ENCODE measurements around the gene LPIN2. TPM values are rescaled to one million over a fixed set of nuclear protein-coding genes. Genes with fewer than 3 reads are reported as not detected.

Gene LPIN2
- polyA plus RNA-seq (2013, experiment 1 of 2), result 9.5 TPM
- 13.3 TPM for polyA plus RNA-seq (2013, experiment 2 of 2)

DNA sequence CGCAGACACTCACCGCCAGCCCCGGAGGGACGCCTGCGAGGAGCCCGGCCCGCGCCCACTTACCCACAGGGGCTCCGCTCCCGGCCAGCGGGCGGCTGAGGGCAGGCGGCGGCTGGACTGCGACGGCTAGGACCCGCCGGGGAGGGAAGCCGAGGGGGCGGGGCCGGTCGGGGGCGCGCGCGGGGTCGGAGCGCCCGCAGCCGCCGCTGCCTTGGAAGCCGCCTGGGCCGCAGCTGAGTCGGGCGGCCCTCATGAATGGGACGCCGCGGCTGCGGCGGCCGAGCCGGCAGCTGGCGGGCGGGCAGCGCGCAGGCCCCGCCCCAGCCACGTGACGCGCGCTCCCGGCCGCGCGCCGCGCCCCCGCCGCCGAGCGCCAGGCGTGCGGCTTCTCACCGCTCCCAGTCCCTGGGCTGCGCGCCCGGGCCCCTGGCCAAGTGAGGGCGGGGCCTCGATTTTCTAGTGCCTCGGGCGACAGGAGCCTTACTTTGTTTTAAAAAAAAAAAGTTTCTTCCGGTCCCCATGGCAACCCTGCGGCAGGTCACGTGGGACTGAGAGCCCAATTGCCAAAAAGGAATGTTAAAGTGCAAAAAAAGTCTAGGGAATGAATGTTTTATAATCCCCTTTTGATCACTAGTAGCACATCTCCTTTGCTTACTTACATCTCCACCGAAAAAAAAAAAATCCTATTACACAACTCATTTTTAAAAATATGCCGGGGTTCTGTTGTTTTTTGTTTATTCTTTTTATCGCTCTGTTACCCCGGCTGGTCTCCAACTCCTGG is at the start of gene LPIN2:
Gene LPIN2 (minus strand): TSS at position 121 of the 781 bp plus-strand sequence. CDS start 52,304 bp downstream, outside the sequence.
- WGBS, result 4% methylated on average over 78 of the region's 78 CpGs
- Histone ChIP-seq H3K4me1 (ENCODE audit: insufficient read depth, low read length) (peaks cover 6% of the 10 kb centered on the region; the same call in 1 of the 2 replicates), H3K27ac (ENCODE audit: low read depth, low read length) (peak within 1 kb of the TSS; percentile 91), H3K9ac (ENCODE audit: low read depth, low read length) (peak within 1 kb of the TSS; percentile 74), H3K4me3 (ENCODE audit: low read length) (peak within 1 kb of the TSS; percentile 77), H3K27me3 (ENCODE audit: insufficient read depth, low read length) (no peaks in the 10 kb centered on the region), H3K36me3 (ENCODE audit: insufficient read depth, low read length) (peaks cover 21% of the 10 kb centered on the region), H3K9me3 (ENCODE audit: insufficient read depth, low read depth, low read length) (no peaks in the 10 kb centered on the region)

GRCh38 chr18:3061581-3062312 is 48.8 kb upstream of the LPIN2 start:
- no peak overlapping the region for H3K27ac ChIP-seq (ENCODE audit: low read depth, low read length)
- no peaks in the 10 kb centered on the region for H3K27me3 ChIP-seq (ENCODE audit: insufficient read depth, low read length)
- H3K4me1 ChIP-seq (ENCODE audit: insufficient read depth, low read length), result peaks cover 4% of the 10 kb centered on the region; the same call in 1 of the 2 replicates
- no peak overlapping the region for H3K9ac ChIP-seq (ENCODE audit: low read depth, low read length)
- H3K9me3 ChIP-seq (ENCODE audit: insufficient read depth, low read depth, low read length), result no peaks in the 10 kb centered on the region
- no peaks in the 10 kb centered on the region for H3K36me3 ChIP-seq (ENCODE audit: insufficient read depth, low read length)
- 90% methylated on average over 10 of the region's 11 CpGs for WGBS
- no peak overlapping the region for H3K4me3 ChIP-seq (ENCODE audit: low read length)

DNA sequence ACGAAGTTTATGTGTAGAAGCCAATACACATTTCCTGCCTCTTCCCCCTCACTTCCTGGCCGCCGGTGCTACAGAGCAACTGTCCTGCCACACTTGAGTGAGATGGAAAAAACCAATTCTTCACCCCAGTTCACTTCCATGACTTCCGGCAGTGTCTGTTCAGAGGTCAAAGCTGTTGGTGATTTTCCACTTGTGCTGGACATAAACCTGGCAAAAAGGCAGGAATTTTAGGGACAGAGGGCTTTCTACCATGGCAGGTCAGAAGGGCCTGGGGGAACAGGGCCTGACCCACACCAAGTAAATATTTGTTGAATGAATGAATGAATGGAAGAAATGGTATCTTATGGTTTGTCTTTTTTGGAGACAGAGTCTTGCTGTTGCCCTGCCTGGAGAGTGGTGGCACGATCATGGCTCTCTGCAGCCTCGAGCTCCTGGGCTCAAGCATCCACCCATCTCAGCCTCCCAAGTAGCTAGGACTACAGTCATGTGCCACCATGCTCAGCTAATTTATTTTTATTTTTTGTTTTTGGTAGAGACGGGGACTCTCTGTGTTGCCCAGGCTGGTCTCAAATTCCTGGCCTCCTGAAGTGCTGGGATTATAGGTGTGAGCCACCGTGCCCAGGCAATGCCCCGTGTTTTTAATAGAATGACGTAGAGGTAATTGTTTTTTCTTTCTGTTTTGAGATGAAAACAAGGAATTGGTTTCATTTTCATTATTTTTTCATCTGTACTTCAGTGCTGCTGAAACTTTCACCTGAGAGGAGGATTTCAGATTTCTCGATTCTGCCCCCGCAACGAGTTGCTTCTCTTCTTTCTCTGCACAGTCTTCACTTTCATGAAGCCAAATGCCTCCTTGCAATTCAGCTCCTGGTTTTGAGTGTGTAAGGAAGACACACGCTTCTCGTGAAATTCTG is 48.0 kb upstream of the LPIN2 start:
- Histone ChIP-seq H3K4me3 (ENCODE audit: low read length) (no peak overlapping the region), H3K27me3 (ENCODE audit: insufficient read depth, low read length) (no peaks in the 10 kb centered on the region), H3K27ac (ENCODE audit: low read depth, low read length) (no peak overlapping the region), H3K4me1 (ENCODE audit: insufficient read depth, low read length) (peaks cover 4% of the 10 kb centered on the region; the same call in 1 of the 2 replicates), H3K9ac (ENCODE audit: low read depth, low read length) (no peak overlapping the region), H3K36me3 (ENCODE audit: insufficient read depth, low read length) (no peaks in the 10 kb centered on the region), H3K9me3 (ENCODE audit: insufficient read depth, low read depth, low read length) (no peaks in the 10 kb centered on the region)
- 95% methylated on average over 15 of the region's 15 CpGs for WGBS

- Histone ChIP-seq H3K27me3 (ENCODE audit: insufficient read depth, low read length) (no peaks in the 10 kb centered on the region), H3K36me3 (ENCODE audit: insufficient read depth, low read length) (no peaks in the 10 kb centered on the region), H3K4me1 (ENCODE audit: insufficient read depth, low read length) (peaks cover 11% of the 10 kb centered on the region; the same call in 1 of the 2 replicates), H3K27ac (ENCODE audit: low read depth, low read length) (no peak overlapping the region), H3K4me3 (ENCODE audit: low read length) (no peak overlapping the region), H3K9me3 (ENCODE audit: insufficient read depth, low read depth, low read length) (no peaks in the 10 kb centered on the region), H3K9ac (ENCODE audit: low read depth, low read length) (no peak overlapping the region)
- WGBS, result 89% methylated on average over 2 of the region's 3 CpGs
Observed at GRCh38 chr18:3059272-3059671, 46.3 kb upstream of the LPIN2 start.

- Histone ChIP-seq H3K27me3 (ENCODE audit: insufficient read depth, low read length) (no peaks in the 10 kb centered on the region), H3K4me1 (ENCODE audit: insufficient read depth, low read length) (peaks cover 11% of the 10 kb centered on the region; the same call in 1 of the 2 replicates), H3K9ac (ENCODE audit: low read depth, low read length) (no peak overlapping the region), H3K27ac (ENCODE audit: low read depth, low read length) (no peak overlapping the region), H3K9me3 (ENCODE audit: insufficient read depth, low read depth, low read length) (no peaks in the 10 kb centered on the region), H3K36me3 (ENCODE audit: insufficient read depth, low read length) (no peaks in the 10 kb centered on the region), H3K4me3 (ENCODE audit: low read length) (no peak overlapping the region)
- 93% methylated on average over 6 of the region's 6 CpGs for WGBS
Observed at GRCh38 chr18:3058328-3059191, 45.6 kb upstream of the LPIN2 start.

DNA sequence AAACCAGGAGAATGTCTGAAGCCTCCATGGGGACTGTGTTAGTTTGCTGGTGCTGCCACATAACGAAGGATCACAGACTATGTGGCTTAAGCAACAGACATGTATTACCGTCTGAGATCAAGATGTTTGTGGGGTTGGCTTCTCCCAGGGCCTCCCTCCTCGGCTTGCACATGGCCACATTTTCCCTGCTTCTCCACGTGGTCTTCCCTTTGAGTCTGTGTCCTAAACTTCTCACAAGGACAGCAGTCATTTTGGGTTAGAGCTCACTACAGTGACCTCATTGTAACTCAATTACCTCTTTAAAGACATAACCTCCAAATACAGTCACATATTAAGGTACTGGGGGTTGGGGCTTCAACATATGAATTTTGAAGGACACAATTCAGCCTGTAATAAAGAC is 44.6 kb upstream of the LPIN2 start:
- Histone ChIP-seq H3K9ac (ENCODE audit: low read depth, low read length) (no peak overlapping the region), H3K27me3 (ENCODE audit: insufficient read depth, low read length) (no peaks in the 10 kb centered on the region), H3K9me3 (ENCODE audit: insufficient read depth, low read depth, low read length) (peaks cover 6% of the 10 kb centered on the region; the same call in 1 of the 2 replicates), H3K4me1 (ENCODE audit: insufficient read depth, low read length) (peaks cover 7% of the 10 kb centered on the region; the same call in 1 of the 2 replicates), H3K4me3 (ENCODE audit: low read length) (no peak overlapping the region), H3K36me3 (ENCODE audit: insufficient read depth, low read length) (no peaks in the 10 kb centered on the region), H3K27ac (ENCODE audit: low read depth, low read length) (no peak overlapping the region)
- 87% methylated on average over 4 of the region's 4 CpGs for WGBS

DNA sequence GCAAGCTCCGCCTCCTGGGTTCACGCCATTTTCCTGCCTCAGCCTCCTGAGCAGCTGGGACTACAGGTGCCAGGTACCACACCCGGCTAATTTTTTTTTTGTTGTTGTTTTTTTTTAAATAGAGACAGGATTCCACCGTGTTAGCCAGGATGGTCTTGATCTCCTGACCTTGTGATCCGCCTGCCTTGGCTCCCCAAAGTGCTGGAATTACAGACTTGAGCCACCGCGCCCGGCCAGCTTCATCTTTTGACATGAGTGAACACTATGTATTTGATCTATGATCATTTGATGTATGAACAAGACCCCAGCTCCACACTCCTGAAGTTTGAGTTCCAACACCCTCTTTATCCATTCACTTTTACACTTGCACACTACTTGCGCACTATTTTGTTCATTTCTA is 43.4 kb upstream of the LPIN2 start:
- peaks cover 6% of the 10 kb centered on the region; the same call in 1 of the 2 replicates for H3K9me3 ChIP-seq (ENCODE audit: insufficient read depth, low read depth, low read length)
- H3K36me3 ChIP-seq (ENCODE audit: insufficient read depth, low read length), result no peaks in the 10 kb centered on the region
- no peak overlapping the region for H3K4me3 ChIP-seq (ENCODE audit: low read length)
- H3K27me3 ChIP-seq (ENCODE audit: insufficient read depth, low read length), result no peaks in the 10 kb centered on the region
- H3K4me1 ChIP-seq (ENCODE audit: insufficient read depth, low read length), result peaks cover 13% of the 10 kb centered on the region
- H3K9ac ChIP-seq (ENCODE audit: low read depth, low read length), result no peak overlapping the region
- no peak overlapping the region for H3K27ac ChIP-seq (ENCODE audit: low read depth, low read length)
- 89% methylated on average over 9 of the region's 9 CpGs for WGBS

DNA sequence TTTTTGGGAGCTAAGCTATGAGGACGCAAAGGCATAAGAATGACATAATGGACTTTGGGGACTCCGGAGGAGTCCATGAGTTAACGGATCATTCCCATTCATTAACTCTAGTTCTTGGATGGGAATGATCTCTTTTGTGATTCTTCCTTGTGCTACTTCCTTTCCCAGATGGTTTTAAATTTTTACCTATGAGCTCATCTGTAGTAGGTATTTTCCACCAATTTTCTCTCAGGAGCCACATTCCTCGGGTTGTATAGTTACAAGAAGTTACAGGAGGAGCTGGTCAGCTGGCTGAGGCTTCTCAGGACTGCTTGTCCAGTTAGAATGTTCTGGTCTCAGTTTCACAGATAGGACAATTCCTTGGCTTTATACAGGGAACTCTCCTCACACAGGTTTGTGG is 42.9 kb upstream of the LPIN2 start:
- no peak overlapping the region for H3K9ac ChIP-seq (ENCODE audit: low read depth, low read length)
- H3K4me1 ChIP-seq (ENCODE audit: insufficient read depth, low read length), result peaks cover 13% of the 10 kb centered on the region
- no peak overlapping the region for H3K27ac ChIP-seq (ENCODE audit: low read depth, low read length)
- WGBS, result 73% methylated on average over 4 of the region's 4 CpGs
- H3K36me3 ChIP-seq (ENCODE audit: insufficient read depth, low read length), result no peaks in the 10 kb centered on the region
- no peak overlapping the region for H3K4me3 ChIP-seq (ENCODE audit: low read length)
- H3K9me3 ChIP-seq (ENCODE audit: insufficient read depth, low read depth, low read length), result peaks cover 6% of the 10 kb centered on the region; the same call in 1 of the 2 replicates
- no peaks in the 10 kb centered on the region for H3K27me3 ChIP-seq (ENCODE audit: insufficient read depth, low read length)

DNA sequence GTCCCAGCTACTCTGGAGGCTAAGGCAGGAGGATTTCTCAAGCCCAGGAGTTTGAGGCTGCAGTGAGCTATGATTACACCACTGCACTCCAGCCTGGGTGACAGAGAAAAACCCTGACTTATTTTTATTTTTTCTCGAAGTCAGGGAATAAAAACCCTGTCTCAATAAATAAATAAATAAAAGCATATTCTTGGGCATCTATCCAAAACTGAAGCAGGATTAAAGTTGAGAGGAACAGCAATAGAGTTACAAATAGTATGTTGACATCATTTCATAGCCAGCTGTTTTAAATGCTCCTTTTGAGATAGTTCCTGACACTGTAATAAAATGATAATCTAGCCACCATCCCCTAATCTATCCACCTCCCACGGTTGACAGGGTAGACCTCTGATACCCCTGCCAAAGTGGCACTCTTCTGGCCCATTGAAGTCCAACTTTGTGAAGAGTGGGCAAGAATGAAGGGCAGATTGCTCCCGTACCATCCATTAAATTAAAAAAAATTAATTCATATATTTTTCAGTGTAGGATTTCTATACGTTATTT is 42.3 kb upstream of the LPIN2 start:
- 100% methylated on average over 1 of the region's 4 CpGs for WGBS
- H3K4me3 ChIP-seq (ENCODE audit: low read length), result no peak overlapping the region
- H3K27ac ChIP-seq (ENCODE audit: low read depth, low read length), result no peak overlapping the region
- peaks cover 6% of the 10 kb centered on the region; the same call in 1 of the 2 replicates for H3K9me3 ChIP-seq (ENCODE audit: insufficient read depth, low read depth, low read length)
- H3K4me1 ChIP-seq (ENCODE audit: insufficient read depth, low read length), result peaks cover 13% of the 10 kb centered on the region
- H3K27me3 ChIP-seq (ENCODE audit: insufficient read depth, low read length), result no peaks in the 10 kb centered on the region
- no peak overlapping the region for H3K9ac ChIP-seq (ENCODE audit: low read depth, low read length)
- H3K36me3 ChIP-seq (ENCODE audit: insufficient read depth, low read length), result no peaks in the 10 kb centered on the region

DNA sequence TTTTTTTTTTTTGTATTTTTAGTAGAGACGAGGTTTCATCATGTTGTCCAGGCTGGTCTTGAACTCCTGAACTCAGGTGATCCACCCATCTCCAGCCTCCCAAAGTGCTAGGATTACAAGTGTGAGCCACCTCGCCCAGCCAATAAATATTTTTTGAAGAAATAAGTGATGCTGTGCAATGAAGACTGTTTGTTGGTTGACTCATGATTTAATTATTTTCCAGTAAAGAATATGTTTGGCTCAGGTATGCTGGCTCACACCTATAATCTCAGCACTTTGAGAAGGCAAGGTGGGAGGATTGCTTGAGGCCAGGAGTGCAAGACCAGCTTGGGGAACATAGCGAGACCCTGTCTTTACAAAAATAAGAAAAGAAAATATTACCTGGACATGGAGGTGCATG is 41.8 kb upstream of the LPIN2 start:
- 100% methylated on average over 3 of the region's 3 CpGs for WGBS
- Histone ChIP-seq H3K9me3 (ENCODE audit: insufficient read depth, low read depth, low read length) (peaks cover 6% of the 10 kb centered on the region; the same call in 1 of the 2 replicates), H3K4me1 (ENCODE audit: insufficient read depth, low read length) (peaks cover 13% of the 10 kb centered on the region), H3K27me3 (ENCODE audit: insufficient read depth, low read length) (no peaks in the 10 kb centered on the region), H3K9ac (ENCODE audit: low read depth, low read length) (no peak overlapping the region), H3K36me3 (ENCODE audit: insufficient read depth, low read length) (no peaks in the 10 kb centered on the region), H3K27ac (ENCODE audit: low read depth, low read length) (no peak overlapping the region), H3K4me3 (ENCODE audit: low read length) (no peak overlapping the region)

Data from HUES64 (cell line).